GM12878 (cell line): ENCODE measurements around the gene PGF. TPM values are rescaled to one million over a fixed set of nuclear protein-coding genes. Genes with fewer than 3 reads are reported as not detected.
A peak's percentile ranks its signal among the peaks of the same experiment; 100 is the strongest.

ENCODE experiments used
- ATAC-seq: fragments of 200-7000 bp; cut with Tn5 transposase; 3 replicates; pipeline ENCODE4 v1.9.1; 2020; ENCODE audit warnings: mild to moderate bottlenecking, moderate library complexity
- BruUV-seq: library from RNA; stranded (reverse); fragments of 400-500 nt; replicated peaks from 2 replicates; lab custom pipeline; 2021; lab: Mats Ljungman, UMichigan
- CTCF ChIA-PET: fragments of 300-600 bp; sonication (Branson Sonifier 250); formaldehyde crosslinking; extraction: SDS; loops from one replicate; lab custom pipeline; 2021; ENCODE audit warnings: inconsistent platforms; lab: Yijun Ruan, JAX
- POLR2A ChIA-PET: fragments of 350-600 bp; formaldehyde crosslinking; extraction: SDS; loops from one replicate; lab custom pipeline; 2021; ENCODE audit warnings: inconsistent platforms; lab: Charles Lee
- RAD21 ChIA-PET: fragments of 300-600 bp; sonication (Branson Sonifier 250); formaldehyde crosslinking; loops from one replicate; lab custom pipeline; 2023; ENCODE audit warnings: antibody characterized with exemption; ENCODE audit not compliant: unreplicated experiment; lab: Charles Lee
- SMC1A ChIA-PET: fragments of 300-600 bp; sonication (Branson Sonifier 250); formaldehyde crosslinking; loops from one replicate; lab custom pipeline; 2023; ENCODE audit not compliant: unreplicated experiment, uncharacterized antibody; lab: Charles Lee
- DNase-seq: peaks from one replicate; pipeline ENCODE4 v3.0.0-alpha.2; 2011; ENCODE audit warnings: low read depth, low spot score
- FAIRE-seq: peaks from 3 replicates; lab custom pipeline; 2011; peaks lifted over from hg19 to GRCh38; lab: Jason Lieb, UNC
- H2AFZ ChIP-seq: 2 replicates; pipeline ENCODE4 v1.6.0; 2011; ENCODE audit warnings: low read depth, low read length, control low read depth; ENCODE audit not compliant: control insufficient read depth
- H3K27ac ChIP-seq: 2 replicates; pipeline ENCODE4 v1.5.1; 2011; ENCODE audit warnings: control low read depth; ENCODE audit not compliant: control insufficient read depth, insufficient read depth
- H3K27me3 ChIP-seq, 2 experiments: replicated peaks in 1 of 2; 2 replicates each; pipeline versions ENCODE4 v1.6.0 to v1.6.1; 2011; ENCODE audit warnings: low read length in 1 of 2; ENCODE audit not compliant: control insufficient read depth in 2 of 2, insufficient read depth in 2 of 2
- H3K36me3 ChIP-seq, 2 experiments: 2 replicates each; pipeline ENCODE4 v1.5.1; 2011; ENCODE audit warnings: low read length in 1 of 2; ENCODE audit not compliant: control insufficient read depth in 2 of 2, insufficient read depth in 2 of 2
- H3K4me1 ChIP-seq: 2 replicates; pipeline ENCODE4 v1.6.1; 2011; ENCODE audit warnings: mild to moderate bottlenecking, low read length, moderate library complexity, mixed read lengths; ENCODE audit not compliant: control insufficient read depth, insufficient read depth
- H3K4me2 ChIP-seq: 2 replicates; pipeline ENCODE4 v1.6.0; 2011; ENCODE audit warnings: control low read depth; ENCODE audit not compliant: control insufficient read depth, insufficient read depth
- H3K4me3 ChIP-seq: fragments of 200-600 bp; sonication (generic); 2 replicates; pipeline ENCODE4 v1.5.1; 2016
- H3K79me2 ChIP-seq: 2 replicates; pipeline ENCODE4 v1.6.0; 2011; ENCODE audit warnings: low read length; ENCODE audit not compliant: control insufficient read depth, insufficient read depth
- H3K9ac ChIP-seq: 2 replicates; pipeline ENCODE4 v1.8.0; 2011; ENCODE audit warnings: low read length, control low read depth, mixed read lengths; ENCODE audit not compliant: control insufficient read depth, insufficient read depth
- H3K9me3 ChIP-seq: replicated peaks from 3 replicates; pipeline ENCODE4 v1.5.1; 2011; ENCODE audit warnings: mild to moderate bottlenecking, low read length; ENCODE audit not compliant: control insufficient read depth, insufficient read depth
- H4K20me1 ChIP-seq: 2 replicates; pipeline ENCODE4 v1.6.0; 2011; ENCODE audit not compliant: control insufficient read depth, insufficient read depth
- BACH1 ChIP-seq: fragments of 450-650 bp; IDR thresholded peaks from 2 replicates; pipeline ENCODE4 v1.6.1; 2017; ENCODE audit warnings: mild to moderate bottlenecking, borderline replicate concordance
- BMI1 ChIP-seq: fragments of 450-650 bp; IDR thresholded peaks from 2 replicates; pipeline ENCODE4 v1.6.1; 2016; ENCODE audit warnings: mild to moderate bottlenecking, moderate library complexity, borderline replicate concordance
- CREM ChIP-seq: IDR thresholded peaks from 2 replicates; pipeline ENCODE4 v1.6.1; 2014; ENCODE audit warnings: antibody characterized with exemption, low read depth
- HCFC1 ChIP-seq: fragments of 150-350 bp; IDR thresholded peaks from 2 replicates; pipeline ENCODE4 v1.6.1; 2014; ENCODE audit warnings: low read length
- NFXL1 ChIP-seq: fragments of 450-650 bp; IDR thresholded peaks from 2 replicates; pipeline ENCODE4 v1.6.1; 2017; ENCODE audit warnings: antibody characterized with exemption, mild to moderate bottlenecking, borderline replicate concordance
- POLR2A ChIP-seq: IDR thresholded peaks from 2 replicates; pipeline ENCODE4 v1.6.1; 2011; ENCODE audit warnings: low read depth, mild to moderate bottlenecking, low read length
- RUNX3 ChIP-seq: IDR thresholded peaks from 2 replicates; pipeline ENCODE4 v1.6.1; 2012; ENCODE audit warnings: low read length, inconsistent platforms
- SIN3A ChIP-seq: IDR thresholded peaks from 2 replicates; pipeline ENCODE4 v1.6.1; 2012; ENCODE audit warnings: low read depth, low read length, improper control_type of control experiment
- SMAD5 ChIP-seq: IDR thresholded peaks from 2 replicates; pipeline ENCODE4 v1.6.1; 2016; ENCODE audit warnings: antibody characterized with exemption, low read depth
- SREBF2 ChIP-seq: IDR thresholded peaks from 2 replicates; pipeline ENCODE4 v1.6.1; 2012; ENCODE audit warnings: mild to moderate bottlenecking, low read length
- TCF3 ChIP-seq: IDR thresholded peaks from 2 replicates; pipeline ENCODE4 v1.6.1; 2012; ENCODE audit warnings: low read depth, mild to moderate bottlenecking, low read length, borderline replicate concordance; ENCODE audit not compliant: insufficient read depth
- ZNF207 ChIP-seq: fragments of 450-650 bp; IDR thresholded peaks from 2 replicates; pipeline ENCODE4 v1.6.1; 2014; ENCODE audit warnings: antibody characterized with exemption, mild to moderate bottlenecking, borderline replicate concordance
- WGBS: methylation state at CpG from one replicate; pipeline ENCODE4 v1.1.6; 2016; ENCODE audit warnings: low lambda C conversion rate; ENCODE audit not compliant: insufficient replicate concordance, insufficient coverage; ENCODE audit errors: missing lambda C conversion rate; 5-methylcytosine and 5-hydroxymethylcytosine counted together
- in situ Hi-C: fragments of 300-500 bp; cut with MboI; formaldehyde crosslinking; loops from 9 replicates; pipeline ENCODE4 v1.14.3; 2018; ENCODE audit warnings: mixed read lengths
- intact Hi-C: fragments of 100-400 bp; cut with micrococcal nuclease; formaldehyde crosslinking; loops from one replicate; pipeline ENCODE4 v1.14.2; 2022; ENCODE audit not compliant: unreplicated experiment
- polyA plus RNA-seq, 11 experiments: library from polyadenylated mRNA; depleted of rRNA in 4 of 11; unstranded in 6 of 11; stranded (reverse) in 5 of 11; fragments of >200 nt; fragmentation: Nextera tagmentation in 4 of 11; fragmentation: Illumina TruSeq in 1 of 11; extraction: Ambion mirVana in 4 of 11; extraction: Trizol in 1 of 11; gene quantifications; 1 replicate in 1 of 11; 2 replicates in 10 of 11; pipeline versions ENCODE4 v1.2.1 to v1.2.3, GENCODE V29; 2011 to 2016; ENCODE audit warnings: inconsistent platforms in 2 of 11, missing spikeins in 2 of 11, low read depth in 1 of 11
- total RNA-seq, 4 experiments: library from RNA; depleted of rRNA in 3 of 4; stranded (reverse); fragments of >200 nt in 3 of 4; fragmentation: Illumina TruSeq in 1 of 4; extraction: Trizol in 1 of 4; gene quantifications; 2 replicates each; pipeline versions ENCODE4 v1.2.1 to v1.2.3, GENCODE V29; 2013 to 2021
- TF ChIP-seq, protein P1 (sequence below): fragments of 450-650 bp; IDR thresholded peaks from 2 replicates; pipeline ENCODE4 v1.6.1; 2016; ENCODE audit warnings: mild to moderate bottlenecking, moderate library complexity, borderline replicate concordance

PGF gene
- total and polyA plus RNA-seq, 10 of the 15 experiments (the other 5 are each of a cell fraction or from before 2014, with no cell fraction given): 0.11 to 5.5 (median 0.63) TPM

- in situ Hi-C loops (no loop called here), intact Hi-C loops (no loop called here)
- Histone ChIP-seq H3K4me1 (no peaks in the 10 kb centered on the region; the same call in 1 of the 2 replicates), H4K20me1 (no peaks in the 10 kb centered on the region), H3K36me3 (no peaks in the 10 kb centered on the region), H2AFZ (no peak overlapping the region), H3K4me2 (no peak overlapping the region), H3K9ac (no peak overlapping the region), H3K9me3 (no peaks in the 10 kb centered on the region), H3K79me2 (no peaks in the 10 kb centered on the region), H3K27me3 (no peaks in the 10 kb centered on the region), H3K4me3 (no peak overlapping the region), H3K27ac (no peak overlapping the region)
- ATAC-seq (no peak), DNase-seq (no peak), FAIRE-seq (no peak)
- SMC1A ChIA-PET: no interaction called here
- BruUV-seq: no TSS peak
- CTCF ChIA-PET: interaction anchor here (0.8 kb wide), 1 partner anchor 165 kb away, joined by 3 read pairs; no protein-coding TSS in a partner anchor
- POLR2A ChIA-PET: interaction anchor here (1.2 kb wide), 1 partner anchor 18 kb away, joined by 3 read pairs; no protein-coding TSS in a partner anchor
- no peak for TF ChIP-seq BMI1
- no peak for TF ChIP-seq CREM
- TF ChIP-seq SREBF2: no peak
- TF ChIP-seq TCF3: no peak
- WGBS: 73% methylated on average over 10 of the region's 11 CpGs
- RAD21 ChIA-PET: no interaction called here
Observed at GRCh38 chr14:74924061-74924460, 31.3 kb downstream of the PGF start.

DNA sequence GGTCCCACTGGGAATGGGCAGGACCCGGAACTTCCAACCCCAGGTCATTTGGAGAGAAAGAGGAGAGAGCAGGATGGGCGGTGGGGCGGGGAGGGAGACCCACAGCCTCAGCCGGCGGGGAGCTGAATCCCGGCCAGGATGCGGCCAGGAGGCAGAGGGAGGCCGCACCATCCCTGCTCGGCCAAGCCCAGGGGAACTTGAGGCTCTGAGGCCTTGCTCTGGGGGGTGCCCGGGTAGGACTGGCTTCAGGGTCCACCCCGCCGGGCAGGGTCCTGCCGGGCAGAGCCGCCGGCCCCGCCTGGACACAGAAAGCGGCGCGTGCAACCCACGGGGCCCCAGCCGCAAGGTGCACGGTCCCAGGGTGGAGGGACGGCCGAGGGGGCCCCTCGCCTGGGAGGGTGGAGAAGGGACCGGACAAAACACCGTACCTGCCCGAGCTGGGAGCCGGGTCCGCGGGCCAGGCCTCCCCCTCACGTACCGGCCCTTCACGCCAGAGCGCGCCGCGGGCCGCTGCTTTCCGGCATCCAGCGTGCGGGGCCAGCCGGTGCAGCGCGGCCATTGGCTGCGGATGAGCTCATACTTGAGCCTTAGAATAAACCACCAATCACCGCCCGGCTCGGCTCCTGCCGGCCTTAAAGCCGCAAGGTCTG is 32.5 kb downstream of the PGF start, which contains the start of gene RPS6KL1:
RPS6KL1 (minus strand) TSS at position 509 of the 650 bp plus-strand sequence. CDS start 1,719 bp downstream, outside the sequence.
- FAIRE-seq (no peak), DNase-seq (no peak), ATAC-seq (peak; percentile 99)
- WGBS: 8% methylated on average over 50 of the region's 51 CpGs
- ChIA-PET CTCF (interaction anchor here (0.5 to 1.1 kb wide), 3 partner anchors 63 to 312 kb away, joined by 3 read pairs; no protein-coding TSS in a partner anchor), POLR2A (interaction anchor here (0.6 to 1.2 kb wide), 2 partner anchors 19 to 129 kb away, joined by 3 to 4 read pairs; no protein-coding TSS in a partner anchor), RAD21 (interaction anchor here (0.8 to 1.0 kb wide), 2 partner anchors 17 to 23 kb away, joined by 3 to 5 read pairs; no protein-coding TSS in a partner anchor), SMC1A (interaction anchor here (0.6 kb wide), 1 partner anchor 145 kb away, joined by 4 read pairs; no protein-coding TSS in a partner anchor)
- H3K27ac ChIP-seq: no peak within 1 kb of the TSS
- H4K20me1 ChIP-seq: no peaks in the 10 kb centered on the region
- H3K4me2 ChIP-seq: peak within 1 kb of the TSS; percentile 92
- BruUV-seq: no TSS peak
- no peaks in the 10 kb centered on the region for H3K36me3 ChIP-seq
- in situ Hi-C loops (no loop called here), intact Hi-C loops (no loop called here)
- H3K4me3 ChIP-seq: peak within 1 kb of the TSS; percentile 72; the same call in 1 of the 2 replicates
- peak within 1 kb of the TSS; percentile 83 for H2AFZ ChIP-seq
- H3K27me3 ChIP-seq: no peaks in the 10 kb centered on the region
- H3K4me1 ChIP-seq: no peaks in the 10 kb centered on the region; the same call in 1 of the 2 replicates
- H3K79me2 ChIP-seq: no peaks in the 10 kb centered on the region
- H3K9me3 ChIP-seq: no peaks in the 10 kb centered on the region
- peak within 1 kb of the TSS; percentile 44; the same call in 1 of the 2 replicates for H3K9ac ChIP-seq
- TF ChIP-seq RUNX3: no peak
- no peak for TF ChIP-seq NFXL1
- TF ChIP-seq, protein P1, sequence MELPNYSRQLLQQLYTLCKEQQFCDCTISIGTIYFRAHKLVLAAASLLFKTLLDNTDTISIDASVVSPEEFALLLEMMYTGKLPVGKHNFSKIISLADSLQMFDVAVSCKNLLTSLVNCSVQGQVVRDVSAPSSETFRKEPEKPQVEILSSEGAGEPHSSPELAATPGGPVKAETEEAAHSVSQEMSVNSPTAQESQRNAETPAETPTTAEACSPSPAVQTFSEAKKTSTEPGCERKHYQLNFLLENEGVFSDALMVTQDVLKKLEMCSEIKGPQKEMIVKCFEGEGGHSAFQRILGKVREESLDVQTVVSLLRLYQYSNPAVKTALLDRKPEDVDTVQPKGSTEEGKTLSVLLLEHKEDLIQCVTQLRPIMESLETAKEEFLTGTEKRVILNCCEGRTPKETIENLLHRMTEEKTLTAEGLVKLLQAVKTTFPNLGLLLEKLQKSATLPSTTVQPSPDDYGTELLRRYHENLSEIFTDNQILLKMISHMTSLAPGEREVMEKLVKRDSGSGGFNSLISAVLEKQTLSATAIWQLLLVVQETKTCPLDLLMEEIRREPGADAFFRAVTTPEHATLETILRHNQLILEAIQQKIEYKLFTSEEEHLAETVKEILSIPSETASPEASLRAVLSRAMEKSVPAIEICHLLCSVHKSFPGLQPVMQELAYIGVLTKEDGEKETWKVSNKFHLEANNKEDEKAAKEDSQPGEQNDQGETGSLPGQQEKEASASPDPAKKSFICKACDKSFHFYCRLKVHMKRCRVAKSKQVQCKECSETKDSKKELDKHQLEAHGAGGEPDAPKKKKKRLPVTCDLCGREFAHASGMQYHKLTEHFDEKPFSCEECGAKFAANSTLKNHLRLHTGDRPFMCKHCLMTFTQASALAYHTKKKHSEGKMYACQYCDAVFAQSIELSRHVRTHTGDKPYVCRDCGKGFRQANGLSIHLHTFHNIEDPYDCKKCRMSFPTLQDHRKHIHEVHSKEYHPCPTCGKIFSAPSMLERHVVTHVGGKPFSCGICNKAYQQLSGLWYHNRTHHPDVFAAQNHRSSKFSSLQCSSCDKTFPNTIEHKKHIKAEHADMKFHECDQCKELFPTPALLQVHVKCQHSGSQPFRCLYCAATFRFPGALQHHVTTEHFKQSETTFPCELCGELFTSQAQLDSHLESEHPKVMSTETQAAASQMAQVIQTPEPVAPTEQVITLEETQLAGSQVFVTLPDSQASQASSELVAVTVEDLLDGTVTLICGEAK: no peak
- no peak for TF ChIP-seq HCFC1
- no peak for TF ChIP-seq ZNF207
- no peak for TF ChIP-seq BACH1
- no peak for TF ChIP-seq SMAD5
- no peak for TF ChIP-seq SIN3A
- TF ChIP-seq POLR2A: peak; percentile 64
